H1 (cell line): ENCODE measurements around the gene DCP1A. TPM values are rescaled to one million over a fixed set of nuclear protein-coding genes. Genes with fewer than 3 reads are reported as not detected.

Experiments
- CTCF ChIA-PET: fragments of 300-600 bp; sonication (Branson Sonifier 250); formaldehyde crosslinking; loops from one replicate; lab custom pipeline; 2021; ENCODE audit not compliant: partially characterized antibody; lab: Charles Lee
- POLR2A ChIA-PET: fragments of 300-600 bp; sonication (Branson Sonifier 250); formaldehyde crosslinking; loops from one replicate; lab custom pipeline; 2021; ENCODE audit warnings: inconsistent platforms; ENCODE audit not compliant: partially characterized antibody; lab: Charles Lee
- DNase-seq, 2 experiments: peaks; one replicate each; pipeline versions ENCODE4 v3.0.0 to v3.0.0-alpha.2; 2010 to 2022; ENCODE audit warnings: low spot score in 2 of 2, low read depth in 1 of 2, mixed read lengths in 1 of 2
- FAIRE-seq: peaks from 2 replicates; lab custom pipeline; 2011; peaks lifted over from hg19 to GRCh38; lab: Jason Lieb, UNC
- H2AFZ ChIP-seq: 2 replicates; pipeline ENCODE4 v1.8.1; 2012; ENCODE audit warnings: low read length, inconsistent platforms
- H2AK5ac ChIP-seq: 2 replicates; pipeline ENCODE4 v1.6.1; 2013; ENCODE audit warnings: low read depth, low read length
- H2BK120ac ChIP-seq: replicated peaks from 2 replicates; pipeline ENCODE3; 2013; ENCODE audit warnings: low read depth, low read length, inconsistent platforms
- H2BK12ac ChIP-seq: 2 replicates; pipeline ENCODE4 v1.6.1; 2013; ENCODE audit warnings: low read depth, low read length
- H2BK15ac ChIP-seq: 2 replicates; pipeline ENCODE4 v1.6.1; 2013; ENCODE audit warnings: low read length
- H2BK20ac ChIP-seq: 2 replicates; pipeline ENCODE4 v1.6.1; 2013; ENCODE audit warnings: low read length
- H2BK5ac ChIP-seq: 2 replicates; pipeline ENCODE4 v1.6.1; 2013; ENCODE audit warnings: low read depth, low read length
- H3K14ac ChIP-seq: 2 replicates; pipeline ENCODE4 v1.6.1; 2013; ENCODE audit warnings: inconsistent platforms; ENCODE audit not compliant: insufficient read length
- H3K18ac ChIP-seq: 2 replicates; pipeline ENCODE4 v1.6.1; 2013; ENCODE audit warnings: low read length; ENCODE audit errors: extremely low read depth
- H3K23ac ChIP-seq: 2 replicates; pipeline ENCODE4 v1.6.1; 2013; ENCODE audit warnings: inconsistent platforms; ENCODE audit not compliant: insufficient read length
- H3K23me2 ChIP-seq: 2 replicates; pipeline ENCODE4 v1.6.1; 2013; ENCODE audit warnings: low read depth, low read length
- H3K27ac ChIP-seq: 2 replicates; pipeline ENCODE4 v1.6.1; 2011; ENCODE audit warnings: low read depth, low read length, inconsistent platforms
- H3K27me3 ChIP-seq, 4 experiments: replicated peaks in 1 of 4; 1 replicate in 1 of 4; 2 replicates in 3 of 4; pipeline versions ENCODE4 v1.6.1 to v1.8.1; 2011 to 2013; ENCODE audit warnings: low read length in 3 of 4, mild to moderate bottlenecking in 3 of 4, inconsistent platforms in 2 of 4, mixed read lengths in 2 of 4, moderate library complexity in 1 of 4; ENCODE audit not compliant: control insufficient read depth in 3 of 4, insufficient read depth in 3 of 4; ENCODE audit errors: extremely low read depth in 1 of 4
- H3K36me3 ChIP-seq, 4 experiments: 2 replicates each; pipeline versions ENCODE4 v1.6.1 to v1.8.1; 2011 to 2013; ENCODE audit warnings: mild to moderate bottlenecking in 4 of 4, low read length in 3 of 4, moderate library complexity in 2 of 4, control low read depth in 1 of 4, inconsistent platforms in 1 of 4; ENCODE audit not compliant: insufficient read depth in 4 of 4, control insufficient read depth in 2 of 4
- H3K4ac ChIP-seq: replicated peaks from 2 replicates; pipeline ENCODE3; 2013; ENCODE audit warnings: low read length, low read depth, mixed read lengths, inconsistent platforms; ENCODE audit not compliant: insufficient read length
- H3K4me1 ChIP-seq, 4 experiments: replicated peaks in 1 of 4; 1 replicate in 1 of 4; 2 replicates in 3 of 4; pipeline versions ENCODE4 v1.6.1 to v1.8.1; 2011 to 2013; ENCODE audit warnings: low read length in 3 of 4, inconsistent platforms in 2 of 4, mixed read lengths in 1 of 4; ENCODE audit not compliant: insufficient read depth in 4 of 4, control insufficient read depth in 3 of 4
- H3K4me2 ChIP-seq, 2 experiments: 2 replicates each; pipeline versions ENCODE4 v1.6.1 to v1.8.1; 2011 to 2013; ENCODE audit warnings: low read depth in 2 of 2, low read length in 2 of 2, control low read depth in 1 of 2, inconsistent platforms in 1 of 2, mild to moderate bottlenecking in 1 of 2; ENCODE audit not compliant: insufficient read depth in 1 of 2
- H3K4me3 ChIP-seq, 4 experiments: fragments of 200-600, 300-600 bp in 1 of 4; sonication (generic), shearing (Covaris generic), sonication (Bioruptor Twin) in 1 of 4; 2 replicates each; pipeline versions ENCODE4 v1.5.1 to v1.8.1; 2011 to 2016; ENCODE audit warnings: low read length in 4 of 4, low read depth in 3 of 4, control low read depth in 2 of 4, inconsistent platforms in 2 of 4, mild to moderate bottlenecking in 2 of 4, mixed read lengths in 1 of 4, moderate library complexity in 1 of 4; ENCODE audit not compliant: insufficient read depth in 2 of 4; ENCODE audit errors: extremely low read depth in 1 of 4
- H3K56ac ChIP-seq: replicated peaks from 2 replicates; pipeline ENCODE3; 2013; ENCODE audit warnings: low read depth, mild to moderate bottlenecking, mixed read lengths, low read length, inconsistent platforms; ENCODE audit not compliant: insufficient read length
- H3K79me1 ChIP-seq: 2 replicates; pipeline ENCODE4 v1.6.1; 2013; ENCODE audit warnings: low read depth, low read length, control low read depth
- H3K79me2 ChIP-seq, 2 experiments: 2 replicates each; pipeline versions ENCODE4 v1.6.1 to v1.8.1; 2012 to 2013; ENCODE audit warnings: low read length in 2 of 2, mild to moderate bottlenecking in 2 of 2, inconsistent platforms in 1 of 2; ENCODE audit not compliant: insufficient read depth in 2 of 2, control insufficient read depth in 1 of 2
- H3K9ac ChIP-seq, 4 experiments: replicated peaks in 1 of 4; 1 replicate in 1 of 4; 2 replicates in 3 of 4; pipeline versions ENCODE4 v1.6.1 to v1.8.1; 2011 to 2013; ENCODE audit warnings: low read depth in 3 of 4, low read length in 3 of 4, control low read depth in 2 of 4, mild to moderate bottlenecking in 2 of 4, moderate library complexity in 2 of 4, inconsistent platforms in 1 of 4; ENCODE audit errors: extremely low read depth in 1 of 4
- H3K9me3 ChIP-seq, 2 experiments: 2 replicates each; pipeline versions ENCODE4 v1.6.1 to v1.8.1; 2012 to 2013; ENCODE audit warnings: mild to moderate bottlenecking in 2 of 2, moderate library complexity in 2 of 2, control low read depth in 1 of 2, inconsistent platforms in 1 of 2, low read depth in 1 of 2, low read length in 1 of 2, mixed read lengths in 1 of 2; ENCODE audit not compliant: insufficient read depth in 2 of 2
- H4K20me1 ChIP-seq, 2 experiments: replicated peaks in 1 of 2; 2 replicates each; pipeline versions ENCODE3 to v1.8.1; 2011 to 2013; ENCODE audit warnings: inconsistent platforms in 2 of 2, low read length in 2 of 2, mild to moderate bottlenecking in 1 of 2; ENCODE audit not compliant: insufficient read depth in 2 of 2, control insufficient read depth in 1 of 2
- H4K5ac ChIP-seq: 2 replicates; pipeline ENCODE4 v1.6.1; 2013; ENCODE audit warnings: low read length, low read depth, mixed read lengths, inconsistent platforms; ENCODE audit not compliant: insufficient read length
- H4K8ac ChIP-seq: 2 replicates; pipeline ENCODE4 v1.8.0; 2013; ENCODE audit warnings: mild to moderate bottlenecking, moderate library complexity, low read length, inconsistent platforms; ENCODE audit not compliant: insufficient read depth; ENCODE audit errors: extremely low read depth
- H4K91ac ChIP-seq: replicated peaks from 2 replicates; pipeline ENCODE3; 2013; ENCODE audit warnings: low read length, mixed read lengths, inconsistent platforms; ENCODE audit not compliant: insufficient read length
- CEBPB ChIP-seq: IDR thresholded peaks from 2 replicates; pipeline ENCODE4 v1.6.1; 2012; ENCODE audit warnings: low read depth, low read length
- CREB1 ChIP-seq: IDR thresholded peaks from 2 replicates; pipeline ENCODE4 v1.6.1; 2012; ENCODE audit warnings: inconsistent platforms
- CTBP2 ChIP-seq: IDR thresholded peaks from 2 replicates; pipeline ENCODE4 v1.7.0; 2011; ENCODE audit warnings: borderline replicate concordance, mild to moderate bottlenecking, moderate library complexity, mixed read lengths, low read length; ENCODE audit not compliant: insufficient read depth, insufficient read length
- POU5F1 ChIP-seq: IDR thresholded peaks from 2 replicates; pipeline ENCODE4 v1.6.1; 2011; ENCODE audit warnings: low read depth, mild to moderate bottlenecking, low read length, moderate library complexity
- RXRA ChIP-seq: IDR thresholded peaks from 2 replicates; pipeline ENCODE4 v1.6.1; 2011; ENCODE audit warnings: low read depth, mild to moderate bottlenecking, low read length, moderate library complexity; ENCODE audit not compliant: insufficient read depth
- SP1 ChIP-seq: IDR thresholded peaks from 2 replicates; pipeline ENCODE4 v1.6.1; 2011; ENCODE audit warnings: low read depth, low read length
- WGBS, 2 experiments: shearing (Covaris generic) in 1 of 2; methylation state at CpG; one replicate each; pipeline versions ENCODE4 v1.1.6 to v1.1.7; 2013 to 2015; ENCODE audit warnings: low lambda C conversion rate in 2 of 2, mixed read lengths in 2 of 2, inconsistent platforms in 1 of 2, low coverage in 1 of 2, missing lambda C conversion rate in 1 of 2; ENCODE audit not compliant: insufficient replicate concordance in 2 of 2, insufficient coverage in 1 of 2, insufficient read length in 1 of 2; ENCODE audit errors: extremely low coverage in 1 of 2, missing lambda C conversion rate in 1 of 2; 5-methylcytosine and 5-hydroxymethylcytosine counted together
- polyA plus RNA-seq, 7 experiments: library from polyadenylated mRNA; depleted of rRNA in 3 of 7; stranded (reverse) in 5 of 7; unstranded in 2 of 7; fragments of >200 nt in 5 of 7; fragments of 200-250 nt in 2 of 7; gene quantifications; 1 replicate in 5 of 7; 2 replicates in 1 of 7; 4 replicates in 1 of 7; pipeline versions ENCODE4 v1.2.1 to v1.2.3, GENCODE V29; 2011 to 2013; ENCODE audit warnings: missing spikeins in 2 of 7, mixed read lengths in 2 of 7
- total RNA-seq: library from RNA; stranded (reverse); fragmentation: NEBNext Ultra II Directional; extraction: Animal tissue kit (Norgen Biotek cat#: 25700); gene quantifications from 2 replicates; pipeline ENCODE4 v1.2.1, GENCODE V29; 2021
- TF ChIP-seq, protein P1 (sequence below): IDR thresholded peaks from 2 replicates; pipeline ENCODE4 v1.6.1; 2011; ENCODE audit warnings: low read length, improper control_type of control experiment

The DCP1A gene
- total and polyA plus RNA-seq, 2 of the 8 experiments (the other 6 are each of a cell fraction or from before 2014, with no cell fraction given): 13.2 to 15.9 TPM

DNA sequence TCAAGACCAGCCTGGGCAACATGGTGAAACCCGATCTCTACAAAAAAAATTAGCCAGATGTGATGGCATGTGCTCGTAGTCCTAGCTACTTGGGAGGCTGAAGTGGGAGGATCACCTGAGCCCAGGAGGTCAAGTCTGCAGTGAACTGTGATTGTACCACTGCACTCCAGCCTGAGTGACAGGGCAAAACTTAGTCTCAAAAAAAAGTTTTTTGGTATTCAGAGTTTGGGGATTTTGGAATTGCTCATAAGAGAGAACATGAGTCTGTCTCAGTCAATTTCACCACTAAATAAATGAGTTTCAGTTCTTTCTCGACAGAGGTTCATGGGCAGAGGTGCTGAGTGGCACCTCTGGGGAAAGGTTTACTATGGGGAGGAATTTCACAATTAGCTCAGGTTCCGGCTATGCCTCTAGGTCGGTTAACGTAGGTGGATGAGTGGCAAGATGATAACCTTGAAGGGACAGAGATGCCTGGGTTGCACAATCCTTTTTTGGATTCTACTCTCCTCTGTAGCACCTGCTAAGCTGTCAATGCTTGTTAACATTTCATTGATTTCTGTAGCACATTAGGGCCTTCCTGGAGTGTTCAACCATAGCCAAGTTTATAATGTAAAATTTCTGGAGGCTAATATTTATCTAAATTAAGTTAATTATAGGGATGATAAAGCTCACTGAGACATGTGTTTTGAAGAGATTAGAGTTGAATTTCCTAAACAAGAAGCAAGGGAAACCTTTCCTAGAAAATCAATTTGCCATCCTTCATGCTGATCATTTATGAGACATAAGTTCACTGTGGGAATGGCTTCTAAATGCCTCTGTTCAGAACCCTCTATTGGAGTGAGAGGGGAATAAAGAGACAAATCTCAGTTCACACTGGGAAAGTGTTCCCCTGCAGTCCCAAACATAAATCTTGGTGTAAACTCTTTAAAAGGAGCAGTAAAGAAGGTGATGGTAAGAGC, 37.4 kb upstream of the DCP1A start:
- H4K91ac ChIP-seq: no peak overlapping the region
- no peak overlapping the region for H3K14ac ChIP-seq
- no peaks in the 10 kb centered on the region for H3K4me1 ChIP-seq
- no peak overlapping the region for H2BK20ac ChIP-seq
- no peak overlapping the region for H3K23ac ChIP-seq
- CTCF ChIA-PET: interaction anchor here (0.8 to 1.0 kb wide), 2 partner anchors 9 to 47 kb away, joined by 3 to 5 read pairs; no protein-coding TSS in a partner anchor
- 0 out of 7 replicates have a peak, but pooled peaks cover 0 to 2% (median 0%) of the 10 kb centered on the region in 4 experiments for H3K27me3 ChIP-seq
- no peaks in the 10 kb centered on the region for H3K36me3 ChIP-seq
- POLR2A ChIA-PET: interaction anchor here (0.6 kb wide), 1 partner anchor 340 kb away, joined by 4 read pairs; no protein-coding TSS in a partner anchor
- no peak overlapping the region for H4K5ac ChIP-seq
- no peak overlapping the region for H2BK12ac ChIP-seq
- no peak overlapping the region for H3K4ac ChIP-seq
- H4K8ac ChIP-seq: no peak overlapping the region
- no peak overlapping the region for H2BK120ac ChIP-seq
- H3K9me3 ChIP-seq: no peaks in the 10 kb centered on the region
- no peak overlapping the region for H3K56ac ChIP-seq
- no peak overlapping the region for H2AK5ac ChIP-seq
- H3K79me1 ChIP-seq: no peaks in the 10 kb centered on the region
- no peak overlapping the region for H3K9ac ChIP-seq
- no peak overlapping the region for H2BK5ac ChIP-seq
- H3K4me3 ChIP-seq: no peak overlapping the region
- no peaks in the 10 kb centered on the region for H3K23me2 ChIP-seq
- FAIRE-seq (no peak), DNase-seq (no peak)
- 89% methylated on average over 6 of the region's 6 CpGs; no CpG with 5 or more reads in 1 of the 2 experiments for WGBS, 2 experiments
- H2BK15ac ChIP-seq: no peak overlapping the region
- H3K18ac ChIP-seq: no peak overlapping the region
- no peak overlapping the region for H3K4me2 ChIP-seq
- no peaks in the 10 kb centered on the region for H4K20me1 ChIP-seq
- H2AFZ ChIP-seq: no peak overlapping the region
- no peak overlapping the region for H3K27ac ChIP-seq
- H3K79me2 ChIP-seq: no peaks in the 10 kb centered on the region
- TF ChIP-seq SP1 (no peak), CEBPB (no peak), CREB1 (no peak), POU5F1 (no peak), CTBP2 (no peak), RXRA (no peak)
- TF ChIP-seq, protein P1, sequence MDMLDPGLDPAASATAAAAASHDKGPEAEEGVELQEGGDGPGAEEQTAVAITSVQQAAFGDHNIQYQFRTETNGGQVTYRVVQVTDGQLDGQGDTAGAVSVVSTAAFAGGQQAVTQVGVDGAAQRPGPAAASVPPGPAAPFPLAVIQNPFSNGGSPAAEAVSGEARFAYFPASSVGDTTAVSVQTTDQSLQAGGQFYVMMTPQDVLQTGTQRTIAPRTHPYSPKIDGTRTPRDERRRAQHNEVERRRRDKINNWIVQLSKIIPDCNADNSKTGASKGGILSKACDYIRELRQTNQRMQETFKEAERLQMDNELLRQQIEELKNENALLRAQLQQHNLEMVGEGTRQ: no peak
